OCI-LY3 (cell line): Measurements from ENCODE around the gene NPR3.

Experiments used
- CTCF ChIP-seq: fragments of 200-600, 300-600 bp; sonication (generic); IDR thresholded peaks from 2 replicates; pipeline ENCODE4 v1.5.1; 2014; ENCODE audit warnings: antibody characterized with exemption, low read length, low read depth
- EZH2phosphoT487 ChIP-seq: fragments of 200-600 bp; shearing (Covaris generic); IDR thresholded peaks from 2 replicates; pipeline ENCODE4 v1.6.1; 2018; ENCODE audit warnings: antibody characterized with exemption, mixed run types, low read depth

DNA sequence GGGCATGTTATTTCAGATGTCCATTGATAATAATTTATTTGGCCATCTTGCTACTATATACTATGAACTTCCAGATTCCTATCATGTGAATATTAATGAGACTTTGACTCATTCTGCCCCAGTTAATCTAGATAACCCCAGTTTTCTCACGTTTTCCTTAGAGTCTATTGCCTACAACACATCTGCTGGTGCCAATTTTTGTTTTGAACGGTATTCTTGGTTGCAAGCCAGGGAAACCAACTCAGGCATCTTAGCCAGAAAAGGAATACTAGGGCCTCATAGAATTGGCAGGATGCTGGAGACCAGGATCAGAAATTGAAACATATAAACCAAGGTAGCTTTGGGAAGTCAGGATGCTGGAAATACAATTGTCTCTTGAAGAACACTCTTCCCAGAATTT, 28.0 kb upstream of the NPR3 start:
- no peak for TF ChIP-seq CTCF
- TF ChIP-seq EZH2phosphoT487: no peak
